Activated naive CD8-positive, alpha-beta T cell treated with anti-CD3 and anti-CD28 coated beads, Interleukin-2, amount 50 U/mL, for 24 hours (primary cell): ENCODE data around the gene VIPR1.

Source experiments
- ATAC-seq: fragments of 150-1000 bp; cut with Tn5 transposase; one replicate; pipeline ENCODE4 v1.10.0; 2021
- DNase-seq: peaks from one replicate; pipeline ENCODE4 v3.0.0; 2021
- H3K27ac Mint-ChIP-seq: one replicate; pipeline ENCODE4 v1.8.0; 2021; ENCODE audit warnings: mild to moderate bottlenecking, mixed read lengths
- H3K27me3 Mint-ChIP-seq: one replicate; pipeline ENCODE4 v1.8.0; 2021; ENCODE audit warnings: mixed read lengths
- H3K36me3 Mint-ChIP-seq: one replicate; pipeline ENCODE4 v1.8.0; 2021; ENCODE audit warnings: low read depth, mixed read lengths
- H3K4me1 Mint-ChIP-seq: one replicate; pipeline ENCODE4 v1.8.0; 2021; ENCODE audit warnings: mixed read lengths
- H3K4me3 Mint-ChIP-seq: one replicate; pipeline ENCODE4 v1.8.0; 2021; ENCODE audit warnings: mild to moderate bottlenecking, moderate library complexity, mixed read lengths
- H3K9me3 Mint-ChIP-seq: one replicate; pipeline ENCODE4 v1.8.0; 2021; ENCODE audit warnings: mixed read lengths

Gene VIPR1, protein sequence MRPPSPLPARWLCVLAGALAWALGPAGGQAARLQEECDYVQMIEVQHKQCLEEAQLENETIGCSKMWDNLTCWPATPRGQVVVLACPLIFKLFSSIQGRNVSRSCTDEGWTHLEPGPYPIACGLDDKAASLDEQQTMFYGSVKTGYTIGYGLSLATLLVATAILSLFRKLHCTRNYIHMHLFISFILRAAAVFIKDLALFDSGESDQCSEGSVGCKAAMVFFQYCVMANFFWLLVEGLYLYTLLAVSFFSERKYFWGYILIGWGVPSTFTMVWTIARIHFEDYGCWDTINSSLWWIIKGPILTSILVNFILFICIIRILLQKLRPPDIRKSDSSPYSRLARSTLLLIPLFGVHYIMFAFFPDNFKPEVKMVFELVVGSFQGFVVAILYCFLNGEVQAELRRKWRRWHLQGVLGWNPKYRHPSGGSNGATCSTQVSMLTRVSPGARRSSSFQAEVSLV

DNA sequence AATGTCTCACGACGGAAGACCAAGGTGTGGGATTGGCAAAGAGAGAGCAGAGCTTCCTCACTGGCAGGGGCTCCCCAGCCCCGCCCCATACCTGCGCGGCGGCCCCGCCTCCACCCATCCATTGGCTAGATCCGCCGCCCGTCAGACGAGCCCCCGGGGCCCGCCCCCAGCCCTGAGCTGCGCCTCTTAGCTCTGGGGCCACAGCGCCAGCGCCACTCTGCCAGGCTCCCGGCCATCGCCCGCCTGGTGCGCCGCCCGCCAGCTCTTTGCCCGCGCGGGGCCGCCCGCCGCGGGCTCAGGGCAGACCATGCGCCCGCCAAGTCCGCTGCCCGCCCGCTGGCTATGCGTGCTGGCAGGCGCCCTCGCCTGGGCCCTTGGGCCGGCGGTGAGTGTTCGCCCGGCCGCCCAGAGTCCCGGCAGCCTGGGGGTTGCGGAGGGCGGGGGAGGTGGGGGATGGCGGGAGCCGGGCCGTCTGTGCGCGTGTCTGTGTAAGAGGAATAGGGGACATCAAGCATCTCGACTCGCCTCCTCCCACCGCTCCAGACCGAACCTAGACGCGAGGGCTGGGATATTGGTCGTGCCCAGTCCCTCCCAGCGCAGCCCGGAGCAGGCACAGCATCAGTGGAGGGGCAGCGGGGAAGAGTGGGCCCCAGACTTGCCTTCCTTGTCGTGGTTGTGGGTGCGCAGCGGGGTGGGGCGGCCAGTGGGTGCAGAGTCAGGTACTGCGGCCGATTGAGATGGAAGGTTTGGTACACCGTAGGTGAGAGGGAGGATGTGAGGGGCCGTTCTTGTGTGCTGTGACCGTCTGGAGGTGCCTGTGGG is at the start of gene VIPR1:
Gene VIPR1 (plus strand): TSS at position 215 of the 822 bp plus-strand sequence. CDS start 93 bp downstream, at position 308.
- peak within 1 kb of the TSS; percentile 49 for H3K27ac Mint-ChIP-seq
- H3K4me3 Mint-ChIP-seq: peak within 1 kb of the TSS; percentile 88
- H3K9me3 Mint-ChIP-seq: no peaks in the 10 kb centered on the region
- ATAC-seq (peak; percentile 94), DNase-seq (peak; percentile 91)
- no peaks in the 10 kb centered on the region for H3K36me3 Mint-ChIP-seq
- H3K27me3 Mint-ChIP-seq: peaks cover 21% of the 10 kb centered on the region
- peaks cover 32% of the 10 kb centered on the region for H3K4me1 Mint-ChIP-seq

- no peak for ATAC-seq
- no peak for DNase-seq
- Mint-ChIP-seq H3K4me3 (no peak overlapping the region), H3K4me1 (no peaks in the 10 kb centered on the region), H3K9me3 (no peaks in the 10 kb centered on the region), H3K27me3 (peaks cover 5% of the 10 kb centered on the region), H3K36me3 (no peaks in the 10 kb centered on the region), H3K27ac (no peak overlapping the region)
Observed at GRCh38 chr3:42456211-42456610, 46.2 kb upstream of the VIPR1 start.

DNA sequence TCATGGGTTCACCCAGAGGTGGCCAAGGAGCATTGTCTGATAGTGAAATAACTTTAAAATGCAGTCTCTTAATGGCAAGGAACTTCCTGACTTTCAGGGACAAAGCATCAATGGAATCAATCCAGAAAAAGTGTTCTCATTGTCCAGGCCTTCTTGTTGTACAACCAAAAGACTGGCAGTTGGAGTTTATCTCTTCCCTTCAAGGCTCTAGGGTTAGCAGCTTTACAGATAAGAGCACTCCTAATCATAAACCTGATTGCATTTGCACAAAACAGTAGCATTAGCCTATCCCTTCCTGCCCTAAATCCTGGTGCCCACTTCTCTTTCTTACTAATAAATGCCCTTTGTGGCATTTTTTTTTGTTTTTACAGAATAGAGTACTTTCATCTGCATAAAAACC is 43.3 kb upstream of the VIPR1 start:
- Mint-ChIP-seq H3K4me1 (no peaks in the 10 kb centered on the region), H3K27ac (no peak overlapping the region), H3K27me3 (peaks cover 7% of the 10 kb centered on the region), H3K36me3 (no peaks in the 10 kb centered on the region), H3K9me3 (no peaks in the 10 kb centered on the region), H3K4me3 (no peak overlapping the region)
- DNase-seq (no peak), ATAC-seq (no peak)

DNA sequence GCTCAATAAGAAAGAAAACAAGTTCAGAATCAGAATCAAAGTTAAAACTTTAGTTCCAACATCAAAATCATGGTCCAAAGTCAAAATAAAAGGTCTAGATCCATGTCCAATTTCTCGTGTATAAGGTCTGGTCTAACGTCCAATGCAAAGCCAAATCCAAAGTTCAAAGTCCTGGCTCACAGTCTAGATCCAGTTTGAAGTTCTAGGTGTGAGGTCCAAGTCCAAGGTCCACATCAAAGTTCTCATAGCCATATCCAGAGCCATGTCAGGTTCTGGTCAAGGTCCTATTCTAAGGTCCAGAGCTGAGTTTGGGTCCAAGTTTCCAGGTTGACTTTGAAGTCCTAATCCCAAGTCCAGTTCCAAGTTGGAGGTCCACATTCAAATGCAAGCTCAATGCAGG is 40.7 kb upstream of the VIPR1 start:
- DNase-seq (no peak), ATAC-seq (no peak)
- Mint-ChIP-seq H3K4me3 (no peak overlapping the region), H3K9me3 (peaks cover 4% of the 10 kb centered on the region), H3K4me1 (no peaks in the 10 kb centered on the region), H3K36me3 (no peaks in the 10 kb centered on the region), H3K27me3 (peaks cover 6% of the 10 kb centered on the region), H3K27ac (no peak overlapping the region)

DNA sequence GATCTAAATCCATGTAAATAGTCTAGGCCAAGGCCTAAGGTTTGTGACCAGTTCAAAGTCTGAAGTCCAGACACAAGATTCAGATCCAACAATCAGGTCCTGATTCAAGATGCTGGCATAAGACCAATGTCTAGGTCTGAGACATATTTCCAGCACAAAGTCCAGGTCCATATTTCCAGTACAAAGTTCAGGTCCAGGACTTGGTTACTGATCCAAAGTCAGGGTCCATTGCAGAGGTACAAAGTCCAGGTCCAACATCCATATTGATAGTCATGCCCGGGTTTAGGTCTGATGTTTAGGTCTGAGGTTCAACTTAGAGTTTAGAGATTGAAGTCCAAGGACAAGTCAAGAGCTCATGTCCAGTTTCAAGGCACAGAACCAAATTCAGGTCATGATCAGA is 39.4 kb upstream of the VIPR1 start:
- H3K4me3 Mint-ChIP-seq: no peak overlapping the region

GRCh38 chr3:42468111-42468510 is 34.3 kb upstream of the VIPR1 start:
- DNase-seq: no peak
- Mint-ChIP-seq H3K36me3 (no peaks in the 10 kb centered on the region), H3K4me3 (no peak overlapping the region), H3K4me1 (no peaks in the 10 kb centered on the region), H3K9me3 (peaks cover 4% of the 10 kb centered on the region), H3K27me3 (no peaks in the 10 kb centered on the region), H3K27ac (no peak overlapping the region)
- no peak for ATAC-seq

More for the DNA sequence above, 39.4 kb upstream of the VIPR1 start:
- H3K27me3 Mint-ChIP-seq: peaks cover 5% of the 10 kb centered on the region
- no peaks in the 10 kb centered on the region for H3K4me1 Mint-ChIP-seq
- no peak overlapping the region for H3K27ac Mint-ChIP-seq
- no peak for ATAC-seq
- H3K9me3 Mint-ChIP-seq: peaks cover 4% of the 10 kb centered on the region
- H3K36me3 Mint-ChIP-seq: no peaks in the 10 kb centered on the region
- DNase-seq: no peak

GRCh38 chr3:42472555-42472954 is 29.9 kb upstream of the VIPR1 start:
- Mint-ChIP-seq H3K27me3 (no peaks in the 10 kb centered on the region), H3K36me3 (no peaks in the 10 kb centered on the region), H3K9me3 (no peaks in the 10 kb centered on the region), H3K4me3 (no peak overlapping the region), H3K27ac (no peak overlapping the region), H3K4me1 (no peaks in the 10 kb centered on the region)
- DNase-seq: no peak
- no peak for ATAC-seq

- H3K4me1 Mint-ChIP-seq: no peaks in the 10 kb centered on the region
- no peaks in the 10 kb centered on the region for H3K36me3 Mint-ChIP-seq
- no peak for ATAC-seq
- H3K27me3 Mint-ChIP-seq: no peaks in the 10 kb centered on the region
- H3K9me3 Mint-ChIP-seq: no peaks in the 10 kb centered on the region
- no peak for DNase-seq
- H3K4me3 Mint-ChIP-seq: no peak overlapping the region
- no peak overlapping the region for H3K27ac Mint-ChIP-seq
Observed at GRCh38 chr3:42473083-42473932, 29.1 kb upstream of the VIPR1 start.

- Mint-ChIP-seq H3K27me3 (peaks cover 5% of the 10 kb centered on the region), H3K36me3 (peaks cover 4% of the 10 kb centered on the region), H3K4me3 (no peak overlapping the region), H3K9me3 (peaks cover 15% of the 10 kb centered on the region), H3K4me1 (no peaks in the 10 kb centered on the region), H3K27ac (no peak overlapping the region)
- DNase-seq: no peak
- ATAC-seq: no peak
Observed at GRCh38 chr3:42476225-42477125, 26.0 kb upstream of the VIPR1 start.

GRCh38 chr3:42477696-42478095 is 24.7 kb upstream of the VIPR1 start:
- ATAC-seq (no peak), DNase-seq (no peak)
- no peak overlapping the region for H3K27ac Mint-ChIP-seq
- no peak overlapping the region for H3K4me3 Mint-ChIP-seq
- H3K9me3 Mint-ChIP-seq: peaks cover 27% of the 10 kb centered on the region
- no peaks in the 10 kb centered on the region for H3K4me1 Mint-ChIP-seq
- peaks cover 8% of the 10 kb centered on the region for H3K27me3 Mint-ChIP-seq
- H3K36me3 Mint-ChIP-seq: peaks cover 6% of the 10 kb centered on the region

GRCh38 chr3:42478830-42479229 is 23.6 kb upstream of the VIPR1 start:
- Mint-ChIP-seq H3K27me3 (peaks cover 10% of the 10 kb centered on the region), H3K9me3 (peaks cover 29% of the 10 kb centered on the region), H3K4me1 (no peaks in the 10 kb centered on the region), H3K4me3 (no peak overlapping the region), H3K36me3 (peaks cover 6% of the 10 kb centered on the region), H3K27ac (no peak overlapping the region)
- no peak for ATAC-seq
- DNase-seq: no peak

- Mint-ChIP-seq H3K27me3 (peaks cover 7% of the 10 kb centered on the region), H3K4me3 (no peak overlapping the region), H3K4me1 (peaks cover 8% of the 10 kb centered on the region), H3K36me3 (peaks cover under 1% of the 10 kb centered on the region), H3K27ac (no peak overlapping the region), H3K9me3 (peaks cover 9% of the 10 kb centered on the region)
- DNase-seq (no peak), ATAC-seq (no peak)
Observed at GRCh38 chr3:42486814-42487565, 15.5 kb upstream of the VIPR1 start.

DNA sequence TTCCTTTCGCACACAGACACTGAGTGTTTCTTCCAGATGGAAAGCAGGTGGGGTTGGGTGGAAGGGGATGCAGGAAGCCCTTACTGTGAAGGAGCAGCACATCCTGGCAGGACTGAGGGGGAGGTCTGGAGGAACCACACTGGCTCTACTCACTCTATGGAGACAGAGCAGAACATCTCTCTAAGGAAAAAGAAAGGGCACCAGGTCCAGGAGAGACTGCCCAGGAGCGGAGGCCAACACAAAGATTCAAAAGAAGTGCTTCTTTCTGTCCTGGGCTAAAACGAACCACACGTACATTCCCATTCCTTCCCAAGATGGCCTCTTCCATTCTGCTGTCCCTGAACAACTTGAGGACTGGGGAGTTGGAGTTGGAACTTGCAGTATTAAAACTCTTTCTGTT is 13.8 kb upstream of the VIPR1 start:
- Mint-ChIP-seq H3K4me1 (peaks cover 8% of the 10 kb centered on the region), H3K36me3 (no peaks in the 10 kb centered on the region), H3K27ac (no peak overlapping the region), H3K9me3 (no peaks in the 10 kb centered on the region), H3K27me3 (peaks cover 3% of the 10 kb centered on the region), H3K4me3 (no peak overlapping the region)
- no peak for ATAC-seq
- DNase-seq: no peak
